ENCODE measurements around the gene GPR37. TPM values are rescaled to one million over a fixed set of nuclear protein-coding genes. Genes with fewer than 3 reads are reported as not detected.

Gene GPR37
- total RNA-seq, 1 donor from 2014 or later: 9.8 TPM

- Histone ChIP-seq H3K9me3 (ENCODE audit: insufficient read depth, low read depth, low read length) (no peaks in the 10 kb centered on the region), H3K4me2 (ENCODE audit: low read length) (no peak overlapping the region), H3K4me3 (ENCODE audit: insufficient read depth, low read depth, low read length) (no peak overlapping the region), H3K27me3 (ENCODE audit: insufficient read depth, low read length) (no peaks in the 10 kb centered on the region), H3K9ac (ENCODE audit: low read length) (no peak overlapping the region), H3K27ac (ENCODE audit: low read depth, low read length) (no peak overlapping the region), H4K20me1 (ENCODE audit: insufficient read depth, low read length) (no peaks in the 10 kb centered on the region), H3K79me2 (ENCODE audit: insufficient read depth, low read length) (no peaks in the 10 kb centered on the region), H3K4me1 (ENCODE audit: insufficient read depth, low read length) (no peaks in the 10 kb centered on the region), H3K36me3 (ENCODE audit: insufficient read depth, low read length) (no peaks in the 10 kb centered on the region), H2AFZ (ENCODE audit: low read depth, low read length) (no peak overlapping the region)
- DNase-seq (ENCODE audit: low read depth): no peak
- no peaks in the 10 kb centered on the region for H3K9me3 Mint-ChIP-seq (ENCODE audit: unreplicated experiment)
- TF ChIP-seq EZH2 (IDR thresholded peaks at IDR 0.05; ENCODE audit: insufficient read depth, low read length) (no peak), CTCF (IDR thresholded peaks at IDR 0.05; ENCODE audit: insufficient read depth, low read depth, low read length) (no peak)
- no peaks in the 10 kb centered on the region for H3K4me1 Mint-ChIP-seq (ENCODE audit: low read depth, unreplicated experiment)
- no peak overlapping the region for H3K27ac Mint-ChIP-seq (ENCODE audit: unreplicated experiment)
- no peaks in the 10 kb centered on the region for H3K27me3 Mint-ChIP-seq (ENCODE audit: low read depth, unreplicated experiment)
- no peak overlapping the region for H3K4me3 Mint-ChIP-seq (ENCODE audit: unreplicated experiment)
- H3K36me3 Mint-ChIP-seq (ENCODE audit: low read depth, unreplicated experiment): no peaks in the 10 kb centered on the region
- no peak for FAIRE-seq
Measured at GRCh38 chr7:124777268-124777667, 11.7 kb upstream of the GPR37 start.

GRCh38 chr7:124776153-124776552 lies 10.6 kb upstream of the GPR37 start:
- Mint-ChIP-seq H3K36me3 (ENCODE audit: low read depth, unreplicated experiment) (no peaks in the 10 kb centered on the region), H3K27me3 (ENCODE audit: low read depth, unreplicated experiment) (no peaks in the 10 kb centered on the region), H3K4me1 (ENCODE audit: low read depth, unreplicated experiment) (no peaks in the 10 kb centered on the region), H3K9me3 (ENCODE audit: unreplicated experiment) (no peaks in the 10 kb centered on the region), H3K4me3 (ENCODE audit: unreplicated experiment) (no peak overlapping the region), H3K27ac (ENCODE audit: unreplicated experiment) (no peak overlapping the region)
- Histone ChIP-seq H3K27ac (ENCODE audit: low read depth, low read length) (no peak overlapping the region), H3K9ac (ENCODE audit: low read length) (no peak overlapping the region), H3K4me3 (ENCODE audit: insufficient read depth, low read depth, low read length) (no peak overlapping the region), H3K4me2 (ENCODE audit: low read length) (no peak overlapping the region), H3K9me3 (ENCODE audit: insufficient read depth, low read depth, low read length) (no peaks in the 10 kb centered on the region), H3K36me3 (ENCODE audit: insufficient read depth, low read length) (no peaks in the 10 kb centered on the region), H4K20me1 (ENCODE audit: insufficient read depth, low read length) (no peaks in the 10 kb centered on the region), H3K79me2 (ENCODE audit: insufficient read depth, low read length) (no peaks in the 10 kb centered on the region), H3K27me3 (ENCODE audit: insufficient read depth, low read length) (no peaks in the 10 kb centered on the region), H2AFZ (ENCODE audit: low read depth, low read length) (no peak overlapping the region), H3K4me1 (ENCODE audit: insufficient read depth, low read length) (no peaks in the 10 kb centered on the region)
- FAIRE-seq (no peak), DNase-seq (ENCODE audit: low read depth) (no peak)
- no peak for TF ChIP-seq EZH2 (IDR thresholded peaks at IDR 0.05; ENCODE audit: insufficient read depth, low read length)
- TF ChIP-seq CTCF (IDR thresholded peaks at IDR 0.05; ENCODE audit: insufficient read depth, low read depth, low read length): no peak

- Mint-ChIP-seq H3K27me3 (ENCODE audit: low read depth, unreplicated experiment) (no peaks in the 10 kb centered on the region), H3K4me3 (ENCODE audit: unreplicated experiment) (no peak overlapping the region), H3K27ac (ENCODE audit: unreplicated experiment) (no peak overlapping the region), H3K4me1 (ENCODE audit: low read depth, unreplicated experiment) (no peaks in the 10 kb centered on the region), H3K9me3 (ENCODE audit: unreplicated experiment) (no peaks in the 10 kb centered on the region), H3K36me3 (ENCODE audit: low read depth, unreplicated experiment) (no peaks in the 10 kb centered on the region)
- no peaks in the 10 kb centered on the region for H3K4me1 ChIP-seq (ENCODE audit: insufficient read depth, low read length)
- no peak for TF ChIP-seq EZH2 (IDR thresholded peaks at IDR 0.05; ENCODE audit: insufficient read depth, low read length)
- H3K27me3 ChIP-seq (ENCODE audit: insufficient read depth, low read length): no peaks in the 10 kb centered on the region
- no peaks in the 10 kb centered on the region for H3K79me2 ChIP-seq (ENCODE audit: insufficient read depth, low read length)
- DNase-seq (ENCODE audit: low read depth): no peak
- H3K27ac ChIP-seq (ENCODE audit: low read depth, low read length): no peak overlapping the region
- no peaks in the 10 kb centered on the region for H3K9me3 ChIP-seq (ENCODE audit: insufficient read depth, low read depth, low read length)
- FAIRE-seq: no peak
- no peak overlapping the region for H3K4me2 ChIP-seq (ENCODE audit: low read length)
- H3K9ac ChIP-seq (ENCODE audit: low read length): no peak overlapping the region
- no peak overlapping the region for H3K4me3 ChIP-seq (ENCODE audit: insufficient read depth, low read depth, low read length)
- no peaks in the 10 kb centered on the region for H3K36me3 ChIP-seq (ENCODE audit: insufficient read depth, low read length)
- H4K20me1 ChIP-seq (ENCODE audit: insufficient read depth, low read length): no peaks in the 10 kb centered on the region
- H2AFZ ChIP-seq (ENCODE audit: low read depth, low read length): no peak overlapping the region
Measured at GRCh38 chr7:124775422-124775821, 9.8 kb upstream of the GPR37 start.
